Measurements from ENCODE around the gene ANKRD37.
A peak's percentile ranks its signal among the peaks of the same experiment; 100 is the strongest.

Gene ANKRD37

GRCh38 chr4:185424905-185425646 lies 28.4 kb downstream of the ANKRD37 start:
- peak; percentile 72 for DNase-seq

- peak; percentile 79 for DNase-seq
Measured at GRCh38 chr4:185425647-185426352, 29.2 kb downstream of the ANKRD37 start, which contains the start of gene UFSP2. Gene UFSP2 (minus strand): TSS chr4:185425964. CDS start chr4:185425868, 96 bp downstream.

GRCh38 chr4:185426960-185427688 lies 30.5 kb downstream of the ANKRD37 start:
- DNase-seq, result no peak

- no peak for DNase-seq
Measured at GRCh38 chr4:185429660-185430059, 33.0 kb downstream of the ANKRD37 start.

- DNase-seq, result no peak
Measured at GRCh38 chr4:185435466-185435865, 38.8 kb downstream of the ANKRD37 start.

GRCh38 chr4:185437809-185438208 lies 41.2 kb downstream of the ANKRD37 start:
- no peak for DNase-seq

GRCh38 chr4:185441479-185441878 lies 44.8 kb downstream of the ANKRD37 start:
- no peak for DNase-seq

- DNase-seq, result no peak
Measured at GRCh38 chr4:185445209-185445608, 48.6 kb downstream of the ANKRD37 start.

Measured in kidney glomerular epithelial cell (primary cell).